H1 (cell line): Measurements from ENCODE around the gene CDK16. TPM values are rescaled to one million over a fixed set of nuclear protein-coding genes. Genes with fewer than 3 reads are reported as not detected.

Experiments
- CTCF ChIA-PET: fragments of 300-600 bp; sonication (Branson Sonifier 250); formaldehyde crosslinking; loops from one replicate; lab custom pipeline; 2021; ENCODE audit not compliant: partially characterized antibody; lab: Charles Lee
- POLR2A ChIA-PET: fragments of 300-600 bp; sonication (Branson Sonifier 250); formaldehyde crosslinking; loops from one replicate; lab custom pipeline; 2021; ENCODE audit warnings: inconsistent platforms; ENCODE audit not compliant: partially characterized antibody; lab: Charles Lee
- DNase-seq, 2 experiments: peaks; one replicate each; pipeline versions ENCODE4 v3.0.0 to v3.0.0-alpha.2; 2010 to 2022; ENCODE audit warnings: low spot score in 2 of 2, low read depth in 1 of 2, mixed read lengths in 1 of 2
- FAIRE-seq: peaks from 2 replicates; lab custom pipeline; 2011; peaks lifted over from hg19 to GRCh38; lab: Jason Lieb, UNC
- H2AFZ ChIP-seq: 2 replicates; pipeline ENCODE4 v1.8.1; 2012; ENCODE audit warnings: low read length, inconsistent platforms
- H2AK5ac ChIP-seq: 2 replicates; pipeline ENCODE4 v1.6.1; 2013; ENCODE audit warnings: low read depth, low read length
- H2BK120ac ChIP-seq: replicated peaks from 2 replicates; pipeline ENCODE3; 2013; ENCODE audit warnings: low read depth, low read length, inconsistent platforms
- H2BK12ac ChIP-seq: 2 replicates; pipeline ENCODE4 v1.6.1; 2013; ENCODE audit warnings: low read depth, low read length
- H2BK15ac ChIP-seq: 2 replicates; pipeline ENCODE4 v1.6.1; 2013; ENCODE audit warnings: low read length
- H2BK20ac ChIP-seq: 2 replicates; pipeline ENCODE4 v1.6.1; 2013; ENCODE audit warnings: low read length
- H2BK5ac ChIP-seq: 2 replicates; pipeline ENCODE4 v1.6.1; 2013; ENCODE audit warnings: low read depth, low read length
- H3K14ac ChIP-seq: 2 replicates; pipeline ENCODE4 v1.6.1; 2013; ENCODE audit warnings: inconsistent platforms; ENCODE audit not compliant: insufficient read length
- H3K18ac ChIP-seq: 2 replicates; pipeline ENCODE4 v1.6.1; 2013; ENCODE audit warnings: low read length; ENCODE audit errors: extremely low read depth
- H3K23ac ChIP-seq: 2 replicates; pipeline ENCODE4 v1.6.1; 2013; ENCODE audit warnings: inconsistent platforms; ENCODE audit not compliant: insufficient read length
- H3K23me2 ChIP-seq: 2 replicates; pipeline ENCODE4 v1.6.1; 2013; ENCODE audit warnings: low read depth, low read length
- H3K27ac ChIP-seq: 2 replicates; pipeline ENCODE4 v1.6.1; 2011; ENCODE audit warnings: low read depth, low read length, inconsistent platforms
- H3K27me3 ChIP-seq, 4 experiments: replicated peaks in 1 of 4; 1 replicate in 1 of 4; 2 replicates in 3 of 4; pipeline versions ENCODE4 v1.6.1 to v1.8.1; 2011 to 2013; ENCODE audit warnings: low read length in 3 of 4, mild to moderate bottlenecking in 3 of 4, inconsistent platforms in 2 of 4, mixed read lengths in 2 of 4, moderate library complexity in 1 of 4; ENCODE audit not compliant: control insufficient read depth in 3 of 4, insufficient read depth in 3 of 4; ENCODE audit errors: extremely low read depth in 1 of 4
- H3K36me3 ChIP-seq, 4 experiments: 2 replicates each; pipeline versions ENCODE4 v1.6.1 to v1.8.1; 2011 to 2013; ENCODE audit warnings: mild to moderate bottlenecking in 4 of 4, low read length in 3 of 4, moderate library complexity in 2 of 4, control low read depth in 1 of 4, inconsistent platforms in 1 of 4; ENCODE audit not compliant: insufficient read depth in 4 of 4, control insufficient read depth in 2 of 4
- H3K4ac ChIP-seq: replicated peaks from 2 replicates; pipeline ENCODE3; 2013; ENCODE audit warnings: low read length, low read depth, mixed read lengths, inconsistent platforms; ENCODE audit not compliant: insufficient read length
- H3K4me1 ChIP-seq, 4 experiments: replicated peaks in 1 of 4; 1 replicate in 1 of 4; 2 replicates in 3 of 4; pipeline versions ENCODE4 v1.6.1 to v1.8.1; 2011 to 2013; ENCODE audit warnings: low read length in 3 of 4, inconsistent platforms in 2 of 4, mixed read lengths in 1 of 4; ENCODE audit not compliant: insufficient read depth in 4 of 4, control insufficient read depth in 3 of 4
- H3K4me2 ChIP-seq, 2 experiments: 2 replicates each; pipeline versions ENCODE4 v1.6.1 to v1.8.1; 2011 to 2013; ENCODE audit warnings: low read depth in 2 of 2, low read length in 2 of 2, control low read depth in 1 of 2, inconsistent platforms in 1 of 2, mild to moderate bottlenecking in 1 of 2; ENCODE audit not compliant: insufficient read depth in 1 of 2
- H3K4me3 ChIP-seq, 4 experiments: fragments of 200-600, 300-600 bp in 1 of 4; sonication (generic), shearing (Covaris generic), sonication (Bioruptor Twin) in 1 of 4; 2 replicates each; pipeline versions ENCODE4 v1.5.1 to v1.8.1; 2011 to 2016; ENCODE audit warnings: low read length in 4 of 4, low read depth in 3 of 4, control low read depth in 2 of 4, inconsistent platforms in 2 of 4, mild to moderate bottlenecking in 2 of 4, mixed read lengths in 1 of 4, moderate library complexity in 1 of 4; ENCODE audit not compliant: insufficient read depth in 2 of 4; ENCODE audit errors: extremely low read depth in 1 of 4
- H3K56ac ChIP-seq: replicated peaks from 2 replicates; pipeline ENCODE3; 2013; ENCODE audit warnings: low read depth, mild to moderate bottlenecking, mixed read lengths, low read length, inconsistent platforms; ENCODE audit not compliant: insufficient read length
- H3K79me1 ChIP-seq: 2 replicates; pipeline ENCODE4 v1.6.1; 2013; ENCODE audit warnings: low read depth, low read length, control low read depth
- H3K79me2 ChIP-seq, 2 experiments: 2 replicates each; pipeline versions ENCODE4 v1.6.1 to v1.8.1; 2012 to 2013; ENCODE audit warnings: low read length in 2 of 2, mild to moderate bottlenecking in 2 of 2, inconsistent platforms in 1 of 2; ENCODE audit not compliant: insufficient read depth in 2 of 2, control insufficient read depth in 1 of 2
- H3K9ac ChIP-seq, 4 experiments: replicated peaks in 1 of 4; 1 replicate in 1 of 4; 2 replicates in 3 of 4; pipeline versions ENCODE4 v1.6.1 to v1.8.1; 2011 to 2013; ENCODE audit warnings: low read depth in 3 of 4, low read length in 3 of 4, control low read depth in 2 of 4, mild to moderate bottlenecking in 2 of 4, moderate library complexity in 2 of 4, inconsistent platforms in 1 of 4; ENCODE audit errors: extremely low read depth in 1 of 4
- H3K9me3 ChIP-seq, 2 experiments: 2 replicates each; pipeline versions ENCODE4 v1.6.1 to v1.8.1; 2012 to 2013; ENCODE audit warnings: mild to moderate bottlenecking in 2 of 2, moderate library complexity in 2 of 2, control low read depth in 1 of 2, inconsistent platforms in 1 of 2, low read depth in 1 of 2, low read length in 1 of 2, mixed read lengths in 1 of 2; ENCODE audit not compliant: insufficient read depth in 2 of 2
- H4K20me1 ChIP-seq, 2 experiments: replicated peaks in 1 of 2; 2 replicates each; pipeline versions ENCODE3 to v1.8.1; 2011 to 2013; ENCODE audit warnings: inconsistent platforms in 2 of 2, low read length in 2 of 2, mild to moderate bottlenecking in 1 of 2; ENCODE audit not compliant: insufficient read depth in 2 of 2, control insufficient read depth in 1 of 2
- H4K5ac ChIP-seq: 2 replicates; pipeline ENCODE4 v1.6.1; 2013; ENCODE audit warnings: low read length, low read depth, mixed read lengths, inconsistent platforms; ENCODE audit not compliant: insufficient read length
- H4K8ac ChIP-seq: 2 replicates; pipeline ENCODE4 v1.8.0; 2013; ENCODE audit warnings: mild to moderate bottlenecking, moderate library complexity, low read length, inconsistent platforms; ENCODE audit not compliant: insufficient read depth; ENCODE audit errors: extremely low read depth
- H4K91ac ChIP-seq: replicated peaks from 2 replicates; pipeline ENCODE3; 2013; ENCODE audit warnings: low read length, mixed read lengths, inconsistent platforms; ENCODE audit not compliant: insufficient read length
- BCL11A ChIP-seq, 2 experiments: IDR thresholded peaks; one replicate each; pipeline ENCODE4 v1.6.1; 2011; ENCODE audit warnings: low read depth in 2 of 2, low read length in 2 of 2, mild to moderate bottlenecking in 2 of 2
- BRCA1 ChIP-seq: IDR thresholded peaks from 2 replicates; pipeline ENCODE4 v1.6.1; 2012; ENCODE audit warnings: low read depth, low read length, improper control_type of control experiment
- CTCF ChIP-seq, 3 experiments: IDR thresholded peaks; 1 replicate in 2 of 3; 2 replicates in 1 of 3; pipeline versions ENCODE4 v1.5.1 to v1.6.1; 2011; ENCODE audit warnings: low read length in 3 of 3, mild to moderate bottlenecking in 3 of 3, inconsistent platforms in 2 of 3, low read depth in 1 of 3, moderate library complexity in 1 of 3; ENCODE audit not compliant: insufficient read depth in 1 of 3; ENCODE audit errors: control extremely low read depth in 1 of 3
- FOSL1 ChIP-seq: IDR thresholded peaks from 2 replicates; pipeline ENCODE4 v1.6.1; 2011; ENCODE audit warnings: mild to moderate bottlenecking, low read depth, low read length, moderate library complexity; ENCODE audit not compliant: insufficient read depth
- KDM1A ChIP-seq: fragments of 200-600, 300-600 bp; sonication (generic); IDR thresholded peaks from 2 replicates; pipeline ENCODE4 v1.7.1; 2016; ENCODE audit warnings: mild to moderate bottlenecking, low read length, borderline replicate concordance
- KDM5A ChIP-seq: fragments of 200-600 bp; IDR thresholded peaks from 2 replicates; pipeline ENCODE4 v1.7.1; 2012; ENCODE audit warnings: mild to moderate bottlenecking, low read length, inconsistent platforms, mixed read lengths
- SIN3A ChIP-seq, 2 experiments: IDR thresholded peaks in 1 of 2; conservative IDR thresholded peaks in 1 of 2; 2 replicates each; pipeline ENCODE4 v1.6.1; 2011 to 2012; ENCODE audit warnings: low read length in 2 of 2, improper control_type of control experiment in 1 of 2, low read depth in 1 of 2, mild to moderate bottlenecking in 1 of 2
- SP4 ChIP-seq: IDR thresholded peaks from 2 replicates; pipeline ENCODE4 v1.6.1; 2012; ENCODE audit warnings: low read length, inconsistent platforms
- SRF ChIP-seq: IDR thresholded peaks from 2 replicates; pipeline ENCODE4 v1.6.1; 2011; ENCODE audit warnings: mild to moderate bottlenecking, low read depth, low read length, moderate library complexity
- SUZ12 ChIP-seq: fragments of 200-600 bp; sonication (generic); IDR thresholded peaks from 2 replicates; pipeline ENCODE4 v1.6.1; 2012; ENCODE audit warnings: mild to moderate bottlenecking, inconsistent platforms, low read length, moderate library complexity, mixed read lengths
- TAF7 ChIP-seq: optimal IDR thresholded peaks from 2 replicates; pipeline ENCODE3; 2011; ENCODE audit warnings: low read depth, mild to moderate bottlenecking, inconsistent platforms, low read length, moderate library complexity, borderline replicate concordance
- WGBS, 2 experiments: shearing (Covaris generic) in 1 of 2; methylation state at CpG; one replicate each; pipeline versions ENCODE4 v1.1.6 to v1.1.7; 2013 to 2015; ENCODE audit warnings: low lambda C conversion rate in 2 of 2, mixed read lengths in 2 of 2, inconsistent platforms in 1 of 2, low coverage in 1 of 2, missing lambda C conversion rate in 1 of 2; ENCODE audit not compliant: insufficient replicate concordance in 2 of 2, insufficient coverage in 1 of 2, insufficient read length in 1 of 2; ENCODE audit errors: extremely low coverage in 1 of 2, missing lambda C conversion rate in 1 of 2; 5-methylcytosine and 5-hydroxymethylcytosine counted together
- polyA plus RNA-seq, 7 experiments: library from polyadenylated mRNA; depleted of rRNA in 3 of 7; stranded (reverse) in 5 of 7; unstranded in 2 of 7; fragments of >200 nt in 5 of 7; fragments of 200-250 nt in 2 of 7; gene quantifications; 1 replicate in 5 of 7; 2 replicates in 1 of 7; 4 replicates in 1 of 7; pipeline versions ENCODE4 v1.2.1 to v1.2.3, GENCODE V29; 2011 to 2013; ENCODE audit warnings: missing spikeins in 2 of 7, mixed read lengths in 2 of 7
- total RNA-seq: library from RNA; stranded (reverse); fragmentation: NEBNext Ultra II Directional; extraction: Animal tissue kit (Norgen Biotek cat#: 25700); gene quantifications from 2 replicates; pipeline ENCODE4 v1.2.1, GENCODE V29; 2021

CDK16 gene
- total and polyA plus RNA-seq, 2 of the 8 experiments (the other 6 are each of a cell fraction or from before 2014, with no cell fraction given), result 124 to 204 TPM

- Histone ChIP-seq H3K79me1 (no peaks in the 10 kb centered on the region), H2BK20ac (no peak overlapping the region), H3K79me2 (no peaks in the 10 kb centered on the region), H3K27ac (no peak overlapping the region), H3K4me1 (peaks cover 0 to 2% (median 0%) of the 10 kb centered on the region in 4 experiments; a peak in 1 of 7 replicates), H3K27me3 (no peaks in the 10 kb centered on the region), H3K36me3 (peaks cover 2 to 45% (median 26%) of the 10 kb centered on the region in 4 experiments; a peak in 6 of 8 replicates), H4K5ac (no peak overlapping the region), H3K56ac (no peak overlapping the region), H4K20me1 (peaks cover 0 to under 1% of the 10 kb centered on the region in 2 experiments), H3K14ac (no peak overlapping the region), H2AFZ (no peak overlapping the region), H4K91ac (no peak overlapping the region), H2BK15ac (no peak overlapping the region), H2BK12ac (no peak overlapping the region), H3K4me3 (no peak overlapping the region), H3K9ac (no peak overlapping the region), H3K23me2 (no peaks in the 10 kb centered on the region), H3K4ac (no peak overlapping the region), H2BK5ac (no peak overlapping the region), H2BK120ac (no peak overlapping the region), H3K18ac (no peak overlapping the region), H3K4me2 (no peak overlapping the region), H3K23ac (no peak overlapping the region), H3K9me3 (no peaks in the 10 kb centered on the region), H2AK5ac (no peak overlapping the region), H4K8ac (no peak overlapping the region)
- CTCF ChIA-PET, result no interaction called here
- no peak for FAIRE-seq
- POLR2A ChIA-PET, result interaction anchor here (0.5 to 0.6 kb wide), 2 partner anchors 18 to 146 kb away, joined by 4 read pairs; no protein-coding TSS in a partner anchor
- WGBS, 2 experiments, result 98% methylated on average over 9 of the region's 9 CpGs; no CpG with 5 or more reads in 1 of the 2 experiments
- no peak for DNase-seq
- no peak for TF ChIP-seq SP4
- no peak for TF ChIP-seq BCL11A (IDR thresholded peaks at IDR 0.05; ENCODE audit: low read depth in 2 of 2, low read length in 2 of 2)
- no peak for TF ChIP-seq TAF7
- TF ChIP-seq SIN3A (conservative IDR thresholded peaks at IDR 0.05 in 1 of 2, IDR thresholded peaks at IDR 0.05 in 1 of 2; ENCODE audit: low read depth in 1 of 2, low read length in 2 of 2), result no peak
- no peak for TF ChIP-seq CTCF (IDR thresholded peaks at IDR 0.05; ENCODE audit: control extremely low read depth in 1 of 3, insufficient read depth in 1 of 3, low read depth in 1 of 3, low read length in 3 of 3)
- TF ChIP-seq SUZ12, result no peak
- TF ChIP-seq KDM5A, result no peak
- no peak for TF ChIP-seq SRF
- no peak for TF ChIP-seq BRCA1
- no peak for TF ChIP-seq FOSL1
- TF ChIP-seq KDM1A, result no peak
Observed at GRCh38 chrX:47182106-47182700, 36.3 kb upstream of the CDK16 start.
